GM12865 (cell line): Measurements from ENCODE around the gene COL17A1.

Source experiments
- DNase-seq: peaks from one replicate; pipeline ENCODE4 v3.0.0; 2010; ENCODE audit warnings: low read depth
- H3K4me3 ChIP-seq: 2 replicates; pipeline ENCODE4 v1.5.1; 2011; ENCODE audit warnings: mild to moderate bottlenecking, low read depth, low read length, control low read depth
- TF ChIP-seq, protein P1 (sequence below): IDR thresholded peaks from 2 replicates; pipeline ENCODE4 v1.5.1; 2011; ENCODE audit warnings: low read length, control low read depth, low read depth, inconsistent platforms; ENCODE audit not compliant: insufficient read depth; ENCODE audit errors: missing control alignments

The COL17A1 gene

DNA sequence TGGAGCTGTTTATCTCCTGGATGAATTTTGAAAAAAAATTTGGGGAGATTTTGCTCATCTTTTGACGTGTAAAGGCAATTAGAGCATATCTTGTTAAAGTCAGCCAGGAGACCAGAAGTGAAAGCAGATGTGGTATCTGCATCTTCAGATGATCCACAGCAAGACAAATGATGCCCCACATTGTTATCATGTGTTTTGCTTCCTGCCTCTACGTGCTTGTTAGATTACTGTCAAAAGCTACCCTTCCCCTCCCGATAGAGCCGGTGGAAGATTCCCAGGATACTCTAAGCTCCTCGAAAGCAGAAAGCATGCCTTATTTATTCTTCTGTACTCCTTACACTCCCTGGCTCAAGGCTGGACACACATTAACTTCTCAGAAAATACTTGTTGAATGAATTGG is 12.9 kb downstream of the COL17A1 start:
- TF ChIP-seq, protein P1, sequence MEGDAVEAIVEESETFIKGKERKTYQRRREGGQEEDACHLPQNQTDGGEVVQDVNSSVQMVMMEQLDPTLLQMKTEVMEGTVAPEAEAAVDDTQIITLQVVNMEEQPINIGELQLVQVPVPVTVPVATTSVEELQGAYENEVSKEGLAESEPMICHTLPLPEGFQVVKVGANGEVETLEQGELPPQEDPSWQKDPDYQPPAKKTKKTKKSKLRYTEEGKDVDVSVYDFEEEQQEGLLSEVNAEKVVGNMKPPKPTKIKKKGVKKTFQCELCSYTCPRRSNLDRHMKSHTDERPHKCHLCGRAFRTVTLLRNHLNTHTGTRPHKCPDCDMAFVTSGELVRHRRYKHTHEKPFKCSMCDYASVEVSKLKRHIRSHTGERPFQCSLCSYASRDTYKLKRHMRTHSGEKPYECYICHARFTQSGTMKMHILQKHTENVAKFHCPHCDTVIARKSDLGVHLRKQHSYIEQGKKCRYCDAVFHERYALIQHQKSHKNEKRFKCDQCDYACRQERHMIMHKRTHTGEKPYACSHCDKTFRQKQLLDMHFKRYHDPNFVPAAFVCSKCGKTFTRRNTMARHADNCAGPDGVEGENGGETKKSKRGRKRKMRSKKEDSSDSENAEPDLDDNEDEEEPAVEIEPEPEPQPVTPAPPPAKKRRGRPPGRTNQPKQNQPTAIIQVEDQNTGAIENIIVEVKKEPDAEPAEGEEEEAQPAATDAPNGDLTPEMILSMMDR: no peak
- no peak for DNase-seq
- no peak overlapping the region for H3K4me3 ChIP-seq

DNA sequence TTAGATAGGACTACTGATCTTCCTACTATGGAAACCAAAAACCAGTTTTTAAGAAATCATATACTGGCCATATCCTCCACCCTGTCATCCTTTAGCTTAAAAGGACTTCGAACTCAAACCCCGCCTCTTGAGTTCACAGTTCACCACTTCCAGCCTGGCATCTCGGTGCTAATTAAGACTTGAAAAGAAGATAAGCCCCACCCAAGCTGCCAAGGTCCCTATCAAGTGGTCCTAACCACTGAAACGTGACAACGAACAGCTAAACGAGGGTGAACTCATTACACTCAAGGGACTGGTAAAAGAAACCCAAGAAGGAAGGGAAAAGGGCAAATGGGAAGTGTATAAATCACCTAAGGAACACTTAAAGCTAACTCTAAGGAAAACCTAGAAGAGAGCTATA is 16.1 kb downstream of the COL17A1 start:
- TF ChIP-seq, protein P1: no peak
- H3K4me3 ChIP-seq: no peak overlapping the region
- DNase-seq: no peak

DNA sequence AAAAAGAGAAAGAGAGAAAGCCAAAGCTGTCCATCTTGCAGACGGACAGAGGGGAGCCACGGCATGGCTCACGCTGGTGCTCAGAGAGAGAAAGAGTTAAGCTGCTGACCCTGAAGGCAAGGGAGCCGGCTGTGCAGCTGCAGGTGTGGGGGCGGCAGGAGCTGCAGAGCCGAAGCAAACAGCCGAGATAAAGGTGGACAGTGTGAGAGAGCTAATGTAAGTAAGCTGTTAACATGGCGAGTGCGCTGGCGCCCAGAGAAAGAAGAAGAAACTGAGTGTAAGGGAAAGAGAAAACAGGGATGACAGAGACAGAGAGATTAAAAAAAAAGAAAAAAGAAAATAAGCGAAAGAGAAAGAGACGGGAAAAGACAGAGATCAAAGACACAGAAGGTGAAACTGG is 18.2 kb downstream of the COL17A1 start:
- TF ChIP-seq, protein P1: no peak
- H3K4me3 ChIP-seq: no peak overlapping the region
- DNase-seq: no peak

DNA sequence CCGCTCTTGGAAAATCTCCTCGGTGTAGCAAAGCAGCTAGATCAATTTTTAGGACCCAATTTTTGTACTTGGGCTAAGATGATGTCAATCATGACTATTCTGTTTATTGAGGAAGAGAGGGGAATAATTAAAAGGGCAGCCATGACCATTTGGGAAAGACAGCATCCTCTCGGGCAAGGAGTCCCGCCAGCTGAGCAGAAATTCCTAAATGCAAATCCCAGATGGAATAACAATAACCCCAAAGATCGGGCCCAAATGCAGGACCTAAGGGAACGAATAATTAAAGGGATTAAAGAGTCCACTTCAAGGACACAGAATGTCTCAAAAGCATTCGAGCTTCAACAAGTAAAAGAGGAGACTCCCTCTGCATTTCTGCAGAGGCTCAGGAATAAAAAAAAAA is 18.7 kb downstream of the COL17A1 start:
- DNase-seq: no peak
- H3K4me3 ChIP-seq: no peak overlapping the region
- TF ChIP-seq, protein P1: no peak

DNA sequence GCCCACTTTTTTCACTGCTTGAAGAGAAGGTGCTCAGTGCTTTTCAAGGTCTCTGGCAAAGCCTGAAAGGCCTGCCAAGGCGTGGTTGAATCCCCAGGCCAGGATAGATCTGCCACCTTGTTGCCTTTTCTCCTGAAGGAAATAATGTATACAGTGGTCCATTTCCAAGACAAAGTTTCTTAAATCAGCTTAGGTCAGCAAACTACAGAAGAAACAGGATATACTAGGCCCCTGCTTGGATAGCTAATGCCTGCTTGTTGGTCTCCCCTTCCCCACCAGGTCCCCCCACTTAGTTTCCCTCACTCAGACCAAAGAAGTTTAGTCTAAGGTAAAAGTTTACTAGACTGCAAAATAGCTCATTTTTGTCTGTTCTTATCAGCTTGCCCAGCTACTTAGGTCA is 19.9 kb downstream of the COL17A1 start:
- no peak overlapping the region for H3K4me3 ChIP-seq
- DNase-seq: no peak
- TF ChIP-seq, protein P1: no peak

DNA sequence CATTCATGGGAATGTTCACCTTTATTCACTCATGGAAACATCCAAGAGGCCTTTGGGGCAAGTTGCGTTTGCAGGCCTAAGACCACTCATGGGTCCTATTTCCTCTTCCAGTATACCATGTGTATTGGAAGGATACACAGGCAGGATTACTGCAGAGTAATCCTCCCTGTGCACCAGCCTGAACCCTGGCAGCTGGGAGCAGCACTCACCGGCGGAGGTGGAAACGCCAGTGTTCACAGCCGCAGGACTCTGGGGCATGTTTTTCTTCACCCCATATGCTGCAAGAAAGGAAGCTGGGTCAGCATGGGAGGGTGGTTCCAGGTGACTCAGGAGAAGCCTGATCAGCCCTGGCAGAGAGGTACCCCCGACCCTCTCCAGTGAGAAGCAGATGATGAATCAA is 24.5 kb downstream of the COL17A1 start:
- H3K4me3 ChIP-seq: no peak overlapping the region
- TF ChIP-seq, protein P1: no peak
- DNase-seq: no peak

DNA sequence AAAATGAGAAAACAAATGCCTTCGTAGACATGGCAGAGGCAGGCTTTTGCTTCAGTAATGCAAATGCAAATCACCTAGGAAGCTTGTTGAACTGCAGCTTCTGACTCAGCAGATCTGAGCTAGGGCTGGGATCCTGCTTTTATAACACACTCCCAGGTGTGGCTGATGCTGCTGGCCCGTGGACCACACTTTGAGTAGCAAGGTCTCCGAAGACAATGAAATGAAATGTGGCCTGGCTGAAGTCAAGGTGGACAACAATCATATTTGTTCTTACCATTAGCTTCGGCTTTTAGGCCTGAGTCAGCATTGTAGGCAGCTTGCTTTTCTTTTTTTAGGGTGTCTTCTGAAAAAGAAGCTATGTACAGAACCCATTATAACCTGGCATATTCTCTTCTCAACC is 26.3 kb downstream of the COL17A1 start:
- no peak overlapping the region for H3K4me3 ChIP-seq
- TF ChIP-seq, protein P1: no peak
- DNase-seq: no peak
